H1 (cell line): ENCODE results near the gene RAPGEF6. TPM values are rescaled to one million over a fixed set of nuclear protein-coding genes. Genes with fewer than 3 reads are reported as not detected.

Experiments used
- ATF3 ChIP-seq: IDR thresholded peaks from 2 replicates; pipeline ENCODE4 v1.6.1; 2011; ENCODE audit warnings: low read depth, mild to moderate bottlenecking, low read length; ENCODE audit not compliant: insufficient read depth
- BCL11A ChIP-seq, 2 experiments: IDR thresholded peaks; one replicate each; pipeline ENCODE4 v1.6.1; 2011; ENCODE audit warnings: low read depth in 2 of 2, low read length in 2 of 2, mild to moderate bottlenecking in 2 of 2
- E2F6 ChIP-seq: IDR thresholded peaks from 2 replicates; pipeline ENCODE4 v1.6.1; 2012; ENCODE audit warnings: inconsistent platforms
- NANOG ChIP-seq: IDR thresholded peaks from 2 replicates; pipeline ENCODE4 v1.6.1; 2011; ENCODE audit warnings: low read length, low read depth, mild to moderate bottlenecking, inconsistent platforms; ENCODE audit not compliant: insufficient read depth, poor library complexity, severe bottlenecking
- POLR2AphosphoS5 ChIP-seq: IDR thresholded peaks from 2 replicates; pipeline ENCODE4 v1.6.1; 2011; ENCODE audit warnings: low read depth, low read length
- SP1 ChIP-seq: IDR thresholded peaks from 2 replicates; pipeline ENCODE4 v1.6.1; 2011; ENCODE audit warnings: low read depth, low read length
- SRF ChIP-seq: IDR thresholded peaks from 2 replicates; pipeline ENCODE4 v1.6.1; 2011; ENCODE audit warnings: mild to moderate bottlenecking, low read depth, low read length, moderate library complexity
- TBP ChIP-seq: IDR thresholded peaks from 2 replicates; pipeline ENCODE4 v1.6.1; 2011; ENCODE audit warnings: low read depth, low read length, improper control_type of control experiment
- polyA plus RNA-seq, 7 experiments: library from polyadenylated mRNA; depleted of rRNA in 3 of 7; stranded (reverse) in 5 of 7; unstranded in 2 of 7; fragments of >200 nt in 5 of 7; fragments of 200-250 nt in 2 of 7; gene quantifications; 1 replicate in 5 of 7; 2 replicates in 1 of 7; 4 replicates in 1 of 7; pipeline versions ENCODE4 v1.2.1 to v1.2.3, GENCODE V29; 2011 to 2013; ENCODE audit warnings: missing spikeins in 2 of 7, mixed read lengths in 2 of 7
- total RNA-seq: library from RNA; stranded (reverse); fragmentation: NEBNext Ultra II Directional; extraction: Animal tissue kit (Norgen Biotek cat#: 25700); gene quantifications from 2 replicates; pipeline ENCODE4 v1.2.1, GENCODE V29; 2021

RAPGEF6 gene
- total and polyA plus RNA-seq, 2 of the 8 experiments (the other 6 are each of a cell fraction or from before 2014, with no cell fraction given), result 4.8 to 20.0 TPM

DNA sequence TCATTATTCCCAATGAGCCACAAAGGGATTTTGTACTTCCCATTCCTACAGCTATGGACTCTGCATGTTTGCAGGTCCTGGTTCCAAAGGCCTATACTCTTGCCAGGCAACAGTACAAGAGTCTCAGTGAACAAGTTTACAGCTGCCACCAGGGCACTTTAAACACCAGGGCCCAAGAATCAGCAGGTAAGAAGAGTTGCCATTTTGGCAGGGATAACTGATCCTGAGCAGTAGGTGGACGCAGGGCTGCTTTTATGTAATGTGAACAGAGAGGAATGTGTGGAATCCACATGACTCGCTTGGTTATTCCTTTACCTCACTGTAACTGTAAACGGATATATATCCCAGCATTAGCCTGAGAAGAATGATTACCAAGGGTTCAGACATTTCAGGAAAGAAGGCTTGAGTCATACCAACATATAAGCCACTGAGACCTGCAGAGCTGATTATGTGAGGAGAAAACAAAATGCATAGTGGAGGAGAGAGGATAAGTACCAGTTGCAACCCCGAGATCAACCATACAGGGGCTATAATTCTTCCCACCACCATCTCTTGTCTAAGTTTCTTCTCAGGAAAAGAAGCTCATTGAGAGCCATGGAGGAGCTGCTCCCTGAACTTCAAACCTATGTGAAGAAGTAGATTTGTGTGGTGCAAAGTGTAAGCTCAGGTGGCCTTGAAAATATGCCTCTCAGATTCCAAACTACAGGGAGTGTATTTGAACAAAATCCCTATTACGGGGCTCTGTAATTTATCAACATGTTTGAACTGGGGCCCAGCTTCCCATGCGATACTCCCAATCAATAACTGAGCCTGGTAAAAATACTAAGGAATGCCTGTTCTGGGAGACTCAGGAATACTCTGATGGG, 24.6 kb downstream of the RAPGEF6 start (continued):
- TF ChIP-seq POLR2AphosphoS5 (no peak), E2F6 (no peak), SRF (no peak), BCL11A (IDR thresholded peaks at IDR 0.05; ENCODE audit: low read depth in 2 of 2, low read length in 2 of 2) (no peak), SP1 (no peak), TBP (no peak), NANOG (no peak), ATF3 (no peak)
